Activated naive CD4-positive, alpha-beta T cell treated with anti-CD3 and anti-CD28 coated beads, Interleukin-2, amount 50 U/mL, for 16 hours (primary cell): ENCODE data around the gene MVD.
A peak's percentile ranks its signal among the peaks of the same experiment; 100 is the strongest.
"Not testable (repeated sequence)": the region's sequence is repeated elsewhere in the genome, so short reads cannot be mapped to it uniquely, and the experiment has no call there.

Experiments used
- DNase-seq: peaks from one replicate; pipeline ENCODE4 v3.0.0-alpha.2; 2020

Gene MVD

GRCh38 chr16:88681084-88681680 lies 18.3 kb upstream of the MVD start:
- DNase-seq: peak; percentile 58

- no peak for DNase-seq
Observed at GRCh38 chr16:88680554-88681083, 17.7 kb upstream of the MVD start.

- no peak for DNase-seq
Observed at GRCh38 chr16:88678224-88678979, 15.5 kb upstream of the MVD start.

GRCh38 chr16:88677721-88678120 lies 14.8 kb upstream of the MVD start:
- no peak for DNase-seq

- DNase-seq: no peak
Observed at GRCh38 chr16:88676502-88677242, 13.8 kb upstream of the MVD start.

- no peak for DNase-seq
Observed at GRCh38 chr16:88673716-88674379, 11.0 kb upstream of the MVD start.

GRCh38 chr16:88672776-88673175 lies 9.9 kb upstream of the MVD start:
- DNase-seq: no peak

- DNase-seq: no peak
Observed at GRCh38 chr16:88671806-88672205, 8.9 kb upstream of the MVD start.

GRCh38 chr16:88669980-88670379 lies 7.1 kb upstream of the MVD start:
- DNase-seq: no peak

- not testable (repeated sequence) for DNase-seq
Observed at GRCh38 chr16:88669493-88669892, 6.6 kb upstream of the MVD start.

GRCh38 chr16:88667461-88667860 lies 4.6 kb upstream of the MVD start:
- no peak for DNase-seq

- DNase-seq: no peak
Observed at GRCh38 chr16:88665570-88665969, 2.7 kb upstream of the MVD start.

GRCh38 chr16:88665148-88665547 lies 2.3 kb upstream of the MVD start:
- no peak for DNase-seq

- peak; percentile 30 for DNase-seq
Observed at GRCh38 chr16:88662222-88662842, 559 bp downstream of the MVD start.

- DNase-seq: no peak
Observed at GRCh38 chr16:88661468-88661867, 1.4 kb downstream of the MVD start.

GRCh38 chr16:88659160-88659559 lies 3.7 kb downstream of the MVD start:
- no peak for DNase-seq

GRCh38 chr16:88658714-88659113 lies 4.2 kb downstream of the MVD start:
- DNase-seq: no peak

GRCh38 chr16:88657371-88657770 lies 5.5 kb downstream of the MVD start:
- DNase-seq: no peak

- DNase-seq: no peak
Observed at GRCh38 chr16:88656291-88656980, 6.5 kb downstream of the MVD start.

GRCh38 chr16:88655733-88656281 lies 7.1 kb downstream of the MVD start:
- DNase-seq: no peak

GRCh38 chr16:88655053-88655732 lies 7.7 kb downstream of the MVD start:
- no peak for DNase-seq
